Prostate gland (tissue), 2 donors: ENCODE measurements around the gene FBXO38. TPM values are rescaled to one million over a fixed set of nuclear protein-coding genes. Genes with fewer than 3 reads are reported as not detected.

ENCODE experiments used
- DNase-seq: peaks from one replicate; pipeline ENCODE4 v3.0.0-alpha.2; 2019; ENCODE audit warnings: low spot score
- H3K27ac ChIP-seq, 2 donors: fragments of 200-600 bp; sonication (generic); 2 replicates each; pipeline ENCODE4 v1.5.1; 2017 to 2019
- H3K27me3 ChIP-seq: fragments of 200-600 bp; sonication (generic); replicated peaks from 2 replicates; pipeline ENCODE4 v1.5.1; 2019; ENCODE audit not compliant: insufficient read depth
- H3K36me3 ChIP-seq, 2 donors: fragments of 200-600 bp; sonication (generic); 1 replicate in 1 of 2; 2 replicates in 1 of 2; pipeline versions ENCODE4 v1.5.1 to v1.8.1; 2017 to 2019
- H3K4me1 ChIP-seq: fragments of 200-600 bp; sonication (generic); replicated peaks from 2 replicates; pipeline ENCODE4 v1.5.1; 2019
- H3K4me3 ChIP-seq, 2 donors: fragments of 200-600 bp; sonication (generic); 2 replicates each; pipeline ENCODE4 v1.5.1; 2017 to 2019
- H3K9me3 ChIP-seq: fragments of 200-600 bp; sonication (generic); 2 replicates; pipeline ENCODE4 v1.5.1; 2017
- CTCF ChIP-seq, 4 experiments: fragments of 200-600 bp in 2 of 4; fragments of 450-650 bp in 2 of 4; sonication (generic) in 2 of 4; IDR thresholded peaks; 1 replicate in 3 of 4; 2 replicates in 1 of 4; pipeline ENCODE4 v1.5.1; 2016 to 2019; ENCODE audit warnings: antibody characterized with exemption in 4 of 4, mild to moderate bottlenecking in 2 of 4, moderate library complexity in 2 of 4
- POLR2A ChIP-seq: fragments of 450-650 bp; IDR thresholded peaks from one replicate; pipeline ENCODE4 v1.6.1; 2016; ENCODE audit warnings: antibody characterized with exemption, mild to moderate bottlenecking
- POLR2AphosphoS5 ChIP-seq: sonication (generic); formaldehyde crosslinking; IDR thresholded peaks from one replicate; pipeline ENCODE4 v1.6.1; 2017; ENCODE audit warnings: antibody characterized with exemption
- WGBS: methylation state at CpG from one replicate; pipeline ENCODE4 v1.1.5; 2018; 5-methylcytosine and 5-hydroxymethylcytosine counted together
- intact Hi-C: fragments of 100-400 bp; cut with DNase I; formaldehyde crosslinking; loops from one replicate; pipeline ENCODE4 v1.14.2; 2022
- total RNA-seq, 2 donors: library from RNA; depleted of rRNA; stranded (reverse); fragments of >200 nt; gene quantifications; one replicate each; pipeline ENCODE4 v1.1.0, GENCODE V29; 2016

The FBXO38 gene
- total RNA-seq, 2 donors from 2014 or later, result 47.1 to 53.2 TPM

- no peak for DNase-seq
- TF ChIP-seq POLR2AphosphoS5 (no peak), POLR2A (no peak), CTCF (IDR thresholded peaks at IDR 0.05) (no peak)
- 88% methylated on average over 1 of the region's 1 CpG for WGBS
- Histone ChIP-seq H3K27ac (no peak overlapping the region), H3K9me3 (no peaks in the 10 kb centered on the region), H3K36me3 (peaks cover 4 to 24% of the 10 kb centered on the region in 2 donors), H3K4me1 (no peaks in the 10 kb centered on the region), H3K27me3 (no peaks in the 10 kb centered on the region), H3K4me3 (no peak overlapping the region)
- intact Hi-C loops, result no loop called here
Measured at GRCh38 chr5:148425808-148426207, 42.0 kb downstream of the FBXO38 start.

- Histone ChIP-seq H3K27ac (no peak overlapping the region), H3K9me3 (no peaks in the 10 kb centered on the region), H3K4me1 (no peaks in the 10 kb centered on the region), H3K27me3 (no peaks in the 10 kb centered on the region), H3K4me3 (no peak overlapping the region), H3K36me3 (peaks cover 4 to 24% of the 10 kb centered on the region in 2 donors)
- no peak for TF ChIP-seq POLR2AphosphoS5
- DNase-seq, result no peak
- intact Hi-C loops, result no loop called here
Measured at GRCh38 chr5:148426514-148426913, 42.8 kb downstream of the FBXO38 start.

GRCh38 chr5:148427370-148428042 lies 43.7 kb downstream of the FBXO38 start:
- WGBS, result 79% methylated on average over 14 of the region's 14 CpGs
- TF ChIP-seq CTCF (IDR thresholded peaks at IDR 0.05), result no peak
- no peak for TF ChIP-seq POLR2AphosphoS5
- no peak for TF ChIP-seq POLR2A

GRCh38 chr5:148428848-148429247 lies 45.1 kb downstream of the FBXO38 start:
- H3K4me3 ChIP-seq, result no peak overlapping the region
- H3K27ac ChIP-seq, result no peak overlapping the region
- intact Hi-C loops, result no loop called here
- DNase-seq, result no peak
- no peaks in the 10 kb centered on the region for H3K27me3 ChIP-seq
- no peaks in the 10 kb centered on the region for H3K9me3 ChIP-seq
- no peak for TF ChIP-seq POLR2AphosphoS5
- no peak for TF ChIP-seq CTCF (IDR thresholded peaks at IDR 0.05)
- TF ChIP-seq POLR2A, result no peak
- WGBS, result 82% methylated on average over 2 of the region's 2 CpGs
- no peaks in the 10 kb centered on the region for H3K4me1 ChIP-seq
- H3K36me3 ChIP-seq, result peaks cover 4 to 19% of the 10 kb centered on the region in 2 donors

More at GRCh38 chr5:148427370-148428042, 43.7 kb downstream of the FBXO38 start:
- Histone ChIP-seq H3K4me3 (no peak overlapping the region), H3K4me1 (no peaks in the 10 kb centered on the region), H3K27ac (no peak overlapping the region), H3K27me3 (no peaks in the 10 kb centered on the region), H3K9me3 (no peaks in the 10 kb centered on the region), H3K36me3 (peaks cover 4 to 24% of the 10 kb centered on the region in 2 donors)
- no peak for DNase-seq
- intact Hi-C loops, result no loop called here

GRCh38 chr5:148433826-148434225 lies 50.1 kb downstream of the FBXO38 start:
- Histone ChIP-seq H3K36me3 (peaks cover 0 to 7% of the 10 kb centered on the region in 2 donors), H3K27ac (no peak overlapping the region), H3K27me3 (no peaks in the 10 kb centered on the region), H3K9me3 (no peaks in the 10 kb centered on the region), H3K4me3 (no peak overlapping the region), H3K4me1 (no peaks in the 10 kb centered on the region)
- intact Hi-C loops, result no loop called here
- TF ChIP-seq POLR2AphosphoS5, result no peak
- 96% methylated on average over 3 of the region's 3 CpGs for WGBS
- DNase-seq, result no peak

- Histone ChIP-seq H3K9me3 (no peaks in the 10 kb centered on the region), H3K4me1 (no peaks in the 10 kb centered on the region), H3K27me3 (no peaks in the 10 kb centered on the region), H3K27ac (no peak overlapping the region), H3K4me3 (no peak overlapping the region), H3K36me3 (peaks cover 0 to 10% of the 10 kb centered on the region in 2 donors)
- no peak for DNase-seq
- intact Hi-C loops, result no loop called here
- TF ChIP-seq POLR2AphosphoS5 (no peak), CTCF (IDR thresholded peaks at IDR 0.05) (no peak), POLR2A (no peak)
- 81% methylated on average over 3 of the region's 3 CpGs for whole genome bisulfite sequencing
Measured at GRCh38 chr5:148436029-148436428, 52.3 kb downstream of the FBXO38 start.
